Uterus (tissue), 4 donors: Measurements from ENCODE around the gene CDKL1. TPM values are rescaled to one million over a fixed set of nuclear protein-coding genes. Genes with fewer than 3 reads are reported as not detected.

Experiments used
- DNase-seq, 2 donors: peaks; one replicate each; pipeline ENCODE4 v3.0.0-alpha.2; 2019 to 2020
- H3K27ac ChIP-seq, 2 donors: fragments of 200-600 bp; sonication (generic); 1 replicate in 1 of 2; 2 replicates in 1 of 2; pipeline ENCODE4 v1.5.1; 2016 to 2018
- H3K27me3 ChIP-seq, 2 donors: fragments of 200-600 bp; sonication (generic); one replicate each; pipeline ENCODE4 v1.5.1; 2018 to 2019; ENCODE audit warnings: control low read depth in 1 of 2
- H3K36me3 ChIP-seq, 2 donors: fragments of 200-600 bp; sonication (generic); one replicate each; pipeline ENCODE4 v1.5.1; 2019; ENCODE audit warnings: control low read depth in 1 of 2
- H3K4me1 ChIP-seq, 2 donors: fragments of 200-600 bp; sonication (generic); one replicate each; pipeline ENCODE4 v1.5.1; 2018 to 2019; ENCODE audit warnings: control low read depth in 1 of 2
- H3K4me3 ChIP-seq, 2 donors: fragments of 200-600 bp; sonication (generic); 1 replicate in 1 of 2; 2 replicates in 1 of 2; pipeline ENCODE4 v1.5.1; 2018 to 2019; ENCODE audit warnings: mild to moderate bottlenecking in 1 of 2
- H3K9me3 ChIP-seq, 2 donors: fragments of 200-600 bp; sonication (generic); one replicate each; pipeline ENCODE4 v1.5.1; 2019; ENCODE audit warnings: control low read depth in 1 of 2
- POLR2A ChIP-seq, 2 donors: fragments of 450-650 bp; IDR thresholded peaks; one replicate each; pipeline ENCODE4 v1.6.1; 2016; ENCODE audit warnings: antibody characterized with exemption in 2 of 2, mild to moderate bottlenecking in 1 of 2, moderate library complexity in 1 of 2
- intact Hi-C: fragments of 100-400 bp; cut with DNase I; formaldehyde crosslinking; loops from one replicate; pipeline ENCODE4 v1.15.1; 2023; ENCODE audit warnings: low total_unique reads
- total RNA-seq, 4 donors: library from RNA; depleted of rRNA in 3 of 4; stranded (reverse); fragments of >200 nt in 3 of 4; gene quantifications; one replicate each; pipeline versions ENCODE4 v1.1.0 to v1.2.4, GENCODE V29; 2014 to 2023
- TF ChIP-seq, protein P1 (sequence below), 4 experiments: fragments of 200-600 bp in 2 of 4; fragments of 450-650 bp in 2 of 4; sonication (generic) in 2 of 4; IDR thresholded peaks; one replicate each; pipeline ENCODE4 v1.5.1; 2016 to 2019; ENCODE audit warnings: antibody characterized with exemption in 4 of 4, mild to moderate bottlenecking in 2 of 4, moderate library complexity in 1 of 4
- donor health status: DM: yes; HTN: yes; CAD: no.

Gene CDKL1
- total RNA-seq, 4 donors from 2014 or later, result 6.8 to 38.1 (median 20.1) TPM

GRCh38 chr14:50354527-50354926 lies 42.2 kb downstream of the CDKL1 start:
- no peak overlapping the region for H3K4me3 ChIP-seq
- H3K27ac ChIP-seq, result no peak overlapping the region
- no peaks in the 10 kb centered on the region for H3K4me1 ChIP-seq
- H3K36me3 ChIP-seq, result no peaks in the 10 kb centered on the region
- intact Hi-C loops, result no loop called here
- TF ChIP-seq, protein P1, sequence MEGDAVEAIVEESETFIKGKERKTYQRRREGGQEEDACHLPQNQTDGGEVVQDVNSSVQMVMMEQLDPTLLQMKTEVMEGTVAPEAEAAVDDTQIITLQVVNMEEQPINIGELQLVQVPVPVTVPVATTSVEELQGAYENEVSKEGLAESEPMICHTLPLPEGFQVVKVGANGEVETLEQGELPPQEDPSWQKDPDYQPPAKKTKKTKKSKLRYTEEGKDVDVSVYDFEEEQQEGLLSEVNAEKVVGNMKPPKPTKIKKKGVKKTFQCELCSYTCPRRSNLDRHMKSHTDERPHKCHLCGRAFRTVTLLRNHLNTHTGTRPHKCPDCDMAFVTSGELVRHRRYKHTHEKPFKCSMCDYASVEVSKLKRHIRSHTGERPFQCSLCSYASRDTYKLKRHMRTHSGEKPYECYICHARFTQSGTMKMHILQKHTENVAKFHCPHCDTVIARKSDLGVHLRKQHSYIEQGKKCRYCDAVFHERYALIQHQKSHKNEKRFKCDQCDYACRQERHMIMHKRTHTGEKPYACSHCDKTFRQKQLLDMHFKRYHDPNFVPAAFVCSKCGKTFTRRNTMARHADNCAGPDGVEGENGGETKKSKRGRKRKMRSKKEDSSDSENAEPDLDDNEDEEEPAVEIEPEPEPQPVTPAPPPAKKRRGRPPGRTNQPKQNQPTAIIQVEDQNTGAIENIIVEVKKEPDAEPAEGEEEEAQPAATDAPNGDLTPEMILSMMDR (IDR thresholded peaks at IDR 0.05), result no peak
- no peak for TF ChIP-seq POLR2A (IDR thresholded peaks at IDR 0.05)
- no peak for DNase-seq
- H3K27me3 ChIP-seq, result no peaks in the 10 kb centered on the region
- no peaks in the 10 kb centered on the region for H3K9me3 ChIP-seq

- no peak for TF ChIP-seq POLR2A (IDR thresholded peaks at IDR 0.05)
- TF ChIP-seq, protein P1 (IDR thresholded peaks at IDR 0.05), result no peak
- Histone ChIP-seq H3K9me3 (no peaks in the 10 kb centered on the region), H3K36me3 (no peaks in the 10 kb centered on the region), H3K4me1 (no peaks in the 10 kb centered on the region), H3K27me3 (no peaks in the 10 kb centered on the region), H3K27ac (peak overlapping the region in 1 of 2 donors; percentile 15), H3K4me3 (no peak overlapping the region)
- DNase-seq, result no peak
- intact Hi-C loops, result no loop called here
Measured at GRCh38 chr14:50353126-50353525, 43.6 kb downstream of the CDKL1 start.

DNA sequence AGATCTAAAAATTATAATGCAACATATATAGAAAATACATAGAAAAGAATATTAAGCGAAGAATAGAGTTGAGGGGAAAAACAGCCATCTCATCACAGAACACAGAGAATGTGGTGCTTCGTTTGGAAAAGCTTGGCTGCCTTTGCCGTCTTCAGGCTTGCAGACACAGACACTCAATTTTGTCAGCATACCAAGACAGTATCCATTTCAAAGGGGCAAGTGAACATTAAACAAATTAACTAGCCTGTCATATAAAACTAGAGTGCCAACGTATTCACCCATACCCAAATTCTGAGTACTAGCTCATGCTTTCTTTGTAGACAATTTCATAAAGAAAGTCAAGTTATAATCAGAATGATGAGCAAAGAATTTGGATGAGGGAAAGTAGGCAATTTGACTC lies 44.1 kb downstream of the CDKL1 start:
- DNase-seq, result no peak
- Histone ChIP-seq H3K9me3 (no peaks in the 10 kb centered on the region), H3K36me3 (no peaks in the 10 kb centered on the region), H3K27me3 (no peaks in the 10 kb centered on the region), H3K4me3 (no peak overlapping the region), H3K27ac (peak overlapping the region in 1 of 2 donors; percentile 15), H3K4me1 (no peaks in the 10 kb centered on the region)
- TF ChIP-seq, protein P1 (IDR thresholded peaks at IDR 0.05), result no peak
- TF ChIP-seq POLR2A (IDR thresholded peaks at IDR 0.05), result no peak
- intact Hi-C loops, result no loop called here

- Histone ChIP-seq H3K36me3 (no peaks in the 10 kb centered on the region), H3K9me3 (no peaks in the 10 kb centered on the region), H3K27me3 (no peaks in the 10 kb centered on the region), H3K4me1 (peaks cover 0 to 4% of the 10 kb centered on the region in 2 donors), H3K27ac (peak overlapping the region in 1 of 2 donors; percentile 13), H3K4me3 (no peak overlapping the region)
- no peak for DNase-seq
- intact Hi-C loops, result no loop called here
- TF ChIP-seq, protein P1 (IDR thresholded peaks at IDR 0.05), result no peak
- no peak for TF ChIP-seq POLR2A (IDR thresholded peaks at IDR 0.05)
Measured at GRCh38 chr14:50350975-50351374, 45.7 kb downstream of the CDKL1 start.

GRCh38 chr14:50348933-50349332 lies 47.7 kb downstream of the CDKL1 start:
- Histone ChIP-seq H3K4me3 (no peak overlapping the region), H3K4me1 (peaks cover 2 to 8% of the 10 kb centered on the region in 2 donors), H3K36me3 (no peaks in the 10 kb centered on the region), H3K27me3 (no peaks in the 10 kb centered on the region), H3K9me3 (no peaks in the 10 kb centered on the region), H3K27ac (peak overlapping the region in 1 of 2 donors; percentile 96)
- no peak for DNase-seq
- intact Hi-C loops, result loop anchor here (10.0 kb wide), 1 partner anchor 46 kb away; the partner anchor contains the start of gene CDKL1
- TF ChIP-seq, protein P1 (IDR thresholded peaks at IDR 0.05), result no peak
- no peak for TF ChIP-seq POLR2A (IDR thresholded peaks at IDR 0.05)
